ENCODE measurements around the gene SPSB3. TPM values are rescaled to one million over a fixed set of nuclear protein-coding genes. Genes with fewer than 3 reads are reported as not detected.

Gene SPSB3
- total and polyA plus RNA-seq, 2 experiments from 2014 or later, result 27.1 to 34.7 TPM

DNA sequence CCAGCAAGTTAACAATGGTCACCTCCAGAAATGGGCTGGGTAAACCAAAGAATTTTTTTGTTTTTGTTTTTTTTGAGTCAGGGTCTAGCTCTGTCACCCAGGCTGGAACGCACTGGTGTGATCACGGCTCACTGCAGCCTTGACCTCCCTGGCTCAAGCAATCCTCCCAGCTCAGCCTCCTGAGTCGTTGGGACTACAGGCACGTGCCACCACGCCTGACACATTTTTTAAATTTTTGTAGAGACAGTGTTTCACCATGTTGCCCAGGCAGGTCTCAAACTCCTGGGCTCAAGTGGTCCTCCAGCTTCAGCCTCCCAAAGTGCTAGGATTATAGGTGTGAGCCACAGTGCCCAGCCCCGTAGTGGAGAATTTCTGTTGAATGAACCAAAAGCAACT, 1.7 kb downstream of the SPSB3 start (continued):
- TF ChIP-seq, protein P1, sequence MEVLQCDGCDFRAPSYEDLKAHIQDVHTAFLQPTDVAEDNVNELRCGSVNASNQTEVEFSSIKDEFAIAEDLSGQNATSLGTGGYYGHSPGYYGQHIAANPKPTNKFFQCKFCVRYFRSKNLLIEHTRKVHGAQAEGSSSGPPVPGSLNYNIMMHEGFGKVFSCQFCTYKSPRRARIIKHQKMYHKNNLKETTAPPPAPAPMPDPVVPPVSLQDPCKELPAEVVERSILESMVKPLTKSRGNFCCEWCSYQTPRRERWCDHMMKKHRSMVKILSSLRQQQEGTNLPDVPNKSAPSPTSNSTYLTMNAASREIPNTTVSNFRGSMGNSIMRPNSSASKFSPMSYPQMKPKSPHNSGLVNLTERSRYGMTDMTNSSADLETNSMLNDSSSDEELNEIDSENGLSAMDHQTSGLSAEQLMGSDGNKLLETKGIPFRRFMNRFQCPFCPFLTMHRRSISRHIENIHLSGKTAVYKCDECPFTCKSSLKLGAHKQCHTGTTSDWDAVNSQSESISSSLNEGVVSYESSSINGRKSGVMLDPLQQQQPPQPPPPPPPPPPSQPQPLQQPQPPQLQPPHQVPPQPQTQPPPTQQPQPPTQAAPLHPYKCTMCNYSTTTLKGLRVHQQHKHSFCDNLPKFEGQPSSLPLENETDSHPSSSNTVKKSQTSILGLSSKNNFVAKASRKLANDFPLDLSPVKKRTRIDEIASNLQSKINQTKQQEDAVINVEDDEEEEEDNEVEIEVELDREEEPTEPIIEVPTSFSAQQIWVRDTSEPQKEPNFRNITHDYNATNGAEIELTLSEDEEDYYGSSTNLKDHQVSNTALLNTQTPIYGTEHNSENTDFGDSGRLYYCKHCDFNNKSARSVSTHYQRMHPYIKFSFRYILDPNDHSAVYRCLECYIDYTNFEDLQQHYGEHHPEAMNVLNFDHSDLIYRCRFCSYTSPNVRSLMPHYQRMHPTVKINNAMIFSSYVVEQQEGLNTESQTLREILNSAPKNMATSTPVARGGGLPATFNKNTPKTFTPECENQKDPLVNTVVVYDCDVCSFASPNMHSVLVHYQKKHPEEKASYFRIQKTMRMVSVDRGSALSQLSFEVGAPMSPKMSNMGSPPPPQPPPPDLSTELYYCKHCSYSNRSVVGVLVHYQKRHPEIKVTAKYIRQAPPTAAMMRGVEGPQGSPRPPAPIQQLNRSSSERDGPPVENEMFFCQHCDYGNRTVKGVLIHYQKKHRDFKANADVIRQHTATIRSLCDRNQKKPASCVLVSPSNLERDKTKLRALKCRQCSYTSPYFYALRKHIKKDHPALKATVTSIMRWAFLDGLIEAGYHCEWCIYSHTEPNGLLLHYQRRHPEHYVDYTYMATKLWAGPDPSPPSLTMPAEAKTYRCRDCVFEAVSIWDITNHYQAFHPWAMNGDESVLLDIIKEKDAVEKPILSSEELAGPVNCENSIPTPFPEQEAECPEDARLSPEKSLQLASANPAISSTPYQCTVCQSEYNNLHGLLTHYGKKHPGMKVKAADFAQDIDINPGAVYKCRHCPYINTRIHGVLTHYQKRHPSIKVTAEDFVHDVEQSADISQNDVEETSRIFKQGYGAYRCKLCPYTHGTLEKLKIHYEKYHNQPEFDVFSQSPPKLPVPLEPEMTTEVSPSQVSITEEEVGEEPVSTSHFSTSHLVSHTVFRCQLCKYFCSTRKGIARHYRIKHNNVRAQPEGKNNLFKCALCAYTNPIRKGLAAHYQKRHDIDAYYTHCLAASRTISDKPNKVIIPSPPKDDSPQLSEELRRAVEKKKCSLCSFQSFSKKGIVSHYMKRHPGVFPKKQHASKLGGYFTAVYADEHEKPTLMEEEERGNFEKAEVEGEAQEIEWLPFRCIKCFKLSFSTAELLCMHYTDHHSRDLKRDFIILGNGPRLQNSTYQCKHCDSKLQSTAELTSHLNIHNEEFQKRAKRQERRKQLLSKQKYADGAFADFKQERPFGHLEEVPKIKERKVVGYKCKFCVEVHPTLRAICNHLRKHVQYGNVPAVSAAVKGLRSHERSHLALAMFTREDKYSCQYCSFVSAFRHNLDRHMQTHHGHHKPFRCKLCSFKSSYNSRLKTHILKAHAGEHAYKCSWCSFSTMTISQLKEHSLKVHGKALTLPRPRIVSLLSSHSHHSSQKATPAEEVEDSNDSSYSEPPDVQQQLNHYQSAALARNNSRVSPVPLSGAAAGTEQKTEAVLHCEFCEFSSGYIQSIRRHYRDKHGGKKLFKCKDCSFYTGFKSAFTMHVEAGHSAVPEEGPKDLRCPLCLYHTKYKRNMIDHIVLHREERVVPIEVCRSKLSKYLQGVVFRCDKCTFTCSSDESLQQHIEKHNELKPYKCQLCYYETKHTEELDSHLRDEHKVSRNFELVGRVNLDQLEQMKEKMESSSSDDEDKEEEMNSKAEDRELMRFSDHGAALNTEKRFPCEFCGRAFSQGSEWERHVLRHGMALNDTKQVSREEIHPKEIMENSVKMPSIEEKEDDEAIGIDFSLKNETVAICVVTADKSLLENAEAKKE (CRISPR knock-in tag; IDR thresholded peaks at IDR 0.05), result no peak
- TF ChIP-seq, protein P2, sequence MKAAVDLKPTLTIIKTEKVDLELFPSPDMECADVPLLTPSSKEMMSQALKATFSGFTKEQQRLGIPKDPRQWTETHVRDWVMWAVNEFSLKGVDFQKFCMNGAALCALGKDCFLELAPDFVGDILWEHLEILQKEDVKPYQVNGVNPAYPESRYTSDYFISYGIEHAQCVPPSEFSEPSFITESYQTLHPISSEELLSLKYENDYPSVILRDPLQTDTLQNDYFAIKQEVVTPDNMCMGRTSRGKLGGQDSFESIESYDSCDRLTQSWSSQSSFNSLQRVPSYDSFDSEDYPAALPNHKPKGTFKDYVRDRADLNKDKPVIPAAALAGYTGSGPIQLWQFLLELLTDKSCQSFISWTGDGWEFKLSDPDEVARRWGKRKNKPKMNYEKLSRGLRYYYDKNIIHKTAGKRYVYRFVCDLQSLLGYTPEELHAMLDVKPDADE (IDR thresholded peaks at IDR 0.05), result no peak
- TF ChIP-seq CREB1 (CRISPR knock-in tag; IDR thresholded peaks at IDR 0.05; ENCODE audit: low read depth) (no peak), EZH2 (IDR thresholded peaks at IDR 0.05; ENCODE audit: low read depth, unreplicated experiment) (no peak), NANOG (IDR thresholded peaks at IDR 0.05; ENCODE audit: borderline replicate concordance) (no peak), STAT1 (IDR thresholded peaks at IDR 0.05; ENCODE audit: unreplicated experiment) (no peak), POLR2AphosphoS5 (IDR thresholded peaks at IDR 0.05; ENCODE audit: low read depth) (no peak), ZNF114 (CRISPR knock-in tag; IDR thresholded peaks at IDR 0.05) (no peak)

All from GM23338 (cell line).